ENCODE results near the gene NXPH1. TPM values are rescaled to one million over a fixed set of nuclear protein-coding genes. Genes with fewer than 3 reads are reported as not detected.

Gene NXPH1
- total RNA-seq, 1 experiment from 2014 or later, result not detected

DNA sequence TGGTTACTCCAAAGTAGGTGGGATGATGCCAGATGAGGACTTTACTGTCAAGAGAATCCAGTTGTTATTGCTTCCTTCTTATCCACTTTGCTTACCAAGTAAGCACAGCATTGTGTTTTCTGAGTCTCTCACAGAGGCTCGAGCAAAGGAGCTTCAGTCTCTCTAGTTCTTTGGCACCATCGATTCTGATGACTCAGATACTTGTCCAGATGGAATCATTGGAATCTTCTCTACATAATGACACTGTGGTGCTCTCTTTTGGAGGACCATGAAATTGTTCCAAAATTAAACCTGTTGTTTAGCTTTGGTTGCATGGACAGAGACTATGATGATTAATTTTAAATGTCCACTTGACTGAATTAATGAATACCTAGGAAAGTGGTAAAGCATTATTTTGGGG is 132.6 kb downstream of the NXPH1 start:
- H3K4me1 ChIP-seq (replicated peaks), result no peaks in the 10 kb centered on the region
- H3K9me3 ChIP-seq (replicated peaks), result no peaks in the 10 kb centered on the region
- no peak overlapping the region for H3K27ac ChIP-seq
- no peaks in the 10 kb centered on the region for H3K36me3 ChIP-seq
- no peak overlapping the region for H3K4me3 ChIP-seq
- DNase-seq (ENCODE audit: low read depth in 1 of 2, low spot score in 2 of 2), result no peak
- no peaks in the 10 kb centered on the region for H3K27me3 ChIP-seq (replicated peaks)

DNA sequence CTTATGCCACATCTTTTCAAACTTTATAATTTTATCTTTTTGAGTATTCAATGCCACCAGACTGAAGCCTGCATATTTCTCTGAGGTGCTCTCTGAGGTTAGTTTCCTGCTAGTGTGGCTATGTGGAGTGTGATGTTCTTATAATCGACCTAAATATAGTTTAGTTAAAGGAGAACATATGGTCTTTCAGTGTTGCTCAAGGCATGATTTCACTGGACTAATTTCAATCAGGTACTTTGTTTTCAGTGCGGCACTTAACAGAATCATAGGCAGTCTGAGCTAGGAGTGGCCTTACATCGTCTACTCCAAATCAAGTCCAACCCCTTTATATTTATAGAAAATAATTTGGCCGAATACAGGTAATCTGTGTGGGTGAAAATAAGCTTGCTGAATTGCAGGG is 134.2 kb downstream of the NXPH1 start:
- H3K4me1 ChIP-seq (replicated peaks), result no peaks in the 10 kb centered on the region
- no peak overlapping the region for H3K4me3 ChIP-seq
- no peak for DNase-seq (ENCODE audit: low read depth in 1 of 2, low spot score in 2 of 2)
- H3K27me3 ChIP-seq (replicated peaks), result no peaks in the 10 kb centered on the region
- H3K27ac ChIP-seq, result no peak overlapping the region
- no peaks in the 10 kb centered on the region for H3K9me3 ChIP-seq (replicated peaks)
- H3K36me3 ChIP-seq, result no peaks in the 10 kb centered on the region

GRCh38 chr7:8579661-8580194 is 146.3 kb downstream of the NXPH1 start:
- Histone ChIP-seq H3K36me3 (no peaks in the 10 kb centered on the region), H3K27ac (no peak overlapping the region), H3K4me1 (replicated peaks) (no peaks in the 10 kb centered on the region), H3K4me3 (no peak overlapping the region), H3K9me3 (replicated peaks) (no peaks in the 10 kb centered on the region), H3K27me3 (replicated peaks) (no peaks in the 10 kb centered on the region)
- DNase-seq (ENCODE audit: low read depth in 1 of 2, low spot score in 2 of 2), result no peak

GRCh38 chr7:8581842-8582241 is 148.4 kb downstream of the NXPH1 start:
- Histone ChIP-seq H3K27ac (no peak overlapping the region), H3K27me3 (replicated peaks) (no peaks in the 10 kb centered on the region), H3K36me3 (no peaks in the 10 kb centered on the region), H3K9me3 (replicated peaks) (no peaks in the 10 kb centered on the region), H3K4me3 (no peak overlapping the region), H3K4me1 (replicated peaks) (no peaks in the 10 kb centered on the region)
- DNase-seq (ENCODE audit: low read depth in 1 of 2, low spot score in 2 of 2), result no peak

GRCh38 chr7:8582728-8583127 is 149.3 kb downstream of the NXPH1 start:
- H3K27ac ChIP-seq, result no peak overlapping the region
- no peaks in the 10 kb centered on the region for H3K36me3 ChIP-seq
- H3K27me3 ChIP-seq (replicated peaks), result no peaks in the 10 kb centered on the region
- no peak for DNase-seq (ENCODE audit: low read depth in 1 of 2, low spot score in 2 of 2)
- H3K4me3 ChIP-seq, result no peak overlapping the region
- H3K9me3 ChIP-seq (replicated peaks), result no peaks in the 10 kb centered on the region
- no peaks in the 10 kb centered on the region for H3K4me1 ChIP-seq (replicated peaks)

GRCh38 chr7:8585591-8585990 is 152.2 kb downstream of the NXPH1 start:
- Histone ChIP-seq H3K27me3 (replicated peaks) (no peaks in the 10 kb centered on the region), H3K9me3 (replicated peaks) (no peaks in the 10 kb centered on the region; the same call in 1 of the 2 replicates), H3K4me1 (replicated peaks) (no peaks in the 10 kb centered on the region), H3K36me3 (no peaks in the 10 kb centered on the region), H3K4me3 (no peak overlapping the region), H3K27ac (no peak overlapping the region)
- DNase-seq (ENCODE audit: low read depth in 1 of 2, low spot score in 2 of 2), result no peak

DNA sequence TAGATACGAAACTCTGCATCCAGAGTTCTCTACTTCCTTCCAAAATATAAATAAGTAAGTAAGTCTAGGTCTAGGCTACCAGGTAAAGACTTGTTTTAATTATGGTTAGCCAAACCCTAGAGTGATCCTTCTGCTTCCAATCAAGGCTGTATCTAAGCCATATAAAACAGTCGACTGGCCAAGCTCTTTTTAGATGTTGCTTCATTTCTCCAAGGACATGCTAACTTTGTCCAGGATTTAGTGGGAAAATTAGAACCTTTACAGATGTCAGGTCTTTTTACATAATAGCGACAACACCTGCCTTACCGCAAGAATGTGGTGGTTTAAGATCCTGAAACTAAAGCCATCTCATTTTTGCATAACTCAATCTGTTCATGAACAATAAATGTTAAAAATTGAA is 156.8 kb downstream of the NXPH1 start:
- DNase-seq (ENCODE audit: low read depth in 1 of 2, low spot score in 2 of 2), result no peak
- Histone ChIP-seq H3K36me3 (no peaks in the 10 kb centered on the region), H3K4me1 (replicated peaks) (no peaks in the 10 kb centered on the region), H3K9me3 (replicated peaks) (no peaks in the 10 kb centered on the region; the same call in 1 of the 2 replicates), H3K27ac (no peak overlapping the region), H3K4me3 (no peak overlapping the region), H3K27me3 (replicated peaks) (no peaks in the 10 kb centered on the region)

GRCh38 chr7:8590791-8591190 is 157.4 kb downstream of the NXPH1 start:
- no peak overlapping the region for H3K27ac ChIP-seq
- no peaks in the 10 kb centered on the region for H3K4me1 ChIP-seq (replicated peaks)
- DNase-seq (ENCODE audit: low read depth in 1 of 2, low spot score in 2 of 2), result no peak
- H3K27me3 ChIP-seq (replicated peaks), result no peaks in the 10 kb centered on the region
- no peaks in the 10 kb centered on the region; the same call in 1 of the 2 replicates for H3K9me3 ChIP-seq (replicated peaks)
- H3K36me3 ChIP-seq, result no peaks in the 10 kb centered on the region
- no peak overlapping the region for H3K4me3 ChIP-seq

- H3K36me3 ChIP-seq, result no peaks in the 10 kb centered on the region
Measured at GRCh38 chr7:8591289-8591688, 157.9 kb downstream of the NXPH1 start.

GRCh38 chr7:8592167-8592566 is 158.8 kb downstream of the NXPH1 start:
- DNase-seq (ENCODE audit: low read depth in 1 of 2, low spot score in 2 of 2), result no peak
- no peak overlapping the region for H3K4me3 ChIP-seq
- no peaks in the 10 kb centered on the region for H3K27me3 ChIP-seq (replicated peaks)

More at GRCh38 chr7:8591289-8591688, 157.9 kb downstream of the NXPH1 start:
- no peak for DNase-seq (ENCODE audit: low read depth in 1 of 2, low spot score in 2 of 2)
- Histone ChIP-seq H3K27ac (no peak overlapping the region), H3K9me3 (replicated peaks) (no peaks in the 10 kb centered on the region; the same call in 1 of the 2 replicates), H3K27me3 (replicated peaks) (no peaks in the 10 kb centered on the region), H3K4me3 (no peak overlapping the region), H3K4me1 (replicated peaks) (no peaks in the 10 kb centered on the region)

DNA sequence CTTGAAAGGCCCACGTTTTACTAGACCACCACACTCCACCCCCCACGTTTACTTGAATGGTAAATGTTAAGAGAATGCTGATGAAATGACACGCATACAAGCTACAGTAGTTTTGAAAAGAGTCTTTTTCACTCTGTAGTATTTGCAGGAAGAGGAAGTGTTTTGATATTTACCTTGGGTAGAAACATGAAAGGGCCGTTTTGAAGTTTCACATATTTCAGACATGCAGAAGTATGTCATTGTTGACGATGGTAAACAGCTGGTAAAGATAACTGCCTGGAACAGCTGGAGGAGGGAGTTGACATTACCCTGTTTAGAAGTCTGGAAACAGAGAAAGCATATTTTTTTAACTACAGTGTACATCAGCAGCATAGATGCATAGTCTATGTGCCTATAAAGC is 160.7 kb downstream of the NXPH1 start:
- DNase-seq (ENCODE audit: low read depth in 1 of 2, low spot score in 2 of 2), result no peak
- Histone ChIP-seq H3K4me1 (replicated peaks) (no peaks in the 10 kb centered on the region), H3K27ac (no peak overlapping the region), H3K27me3 (replicated peaks) (no peaks in the 10 kb centered on the region), H3K36me3 (no peaks in the 10 kb centered on the region), H3K9me3 (replicated peaks) (no peaks in the 10 kb centered on the region; the same call in 1 of the 2 replicates), H3K4me3 (no peak overlapping the region)

More at GRCh38 chr7:8592167-8592566, 158.8 kb downstream of the NXPH1 start:
- Histone ChIP-seq H3K4me1 (replicated peaks) (no peaks in the 10 kb centered on the region), H3K27ac (no peak overlapping the region), H3K36me3 (no peaks in the 10 kb centered on the region), H3K9me3 (replicated peaks) (no peaks in the 10 kb centered on the region; the same call in 1 of the 2 replicates)

- no peaks in the 10 kb centered on the region for H3K27me3 ChIP-seq (replicated peaks)
- no peaks in the 10 kb centered on the region for H3K36me3 ChIP-seq
- H3K4me3 ChIP-seq, result no peak overlapping the region
- H3K27ac ChIP-seq, result no peak overlapping the region
- H3K4me1 ChIP-seq (replicated peaks), result no peaks in the 10 kb centered on the region
- H3K9me3 ChIP-seq (replicated peaks), result no peaks in the 10 kb centered on the region
- no peak for DNase-seq (ENCODE audit: low read depth in 1 of 2, low spot score in 2 of 2)
Measured at GRCh38 chr7:8597565-8597964, 164.2 kb downstream of the NXPH1 start.

- no peak for DNase-seq (ENCODE audit: low read depth in 1 of 2, low spot score in 2 of 2)
- H3K4me1 ChIP-seq (replicated peaks), result no peaks in the 10 kb centered on the region
- no peaks in the 10 kb centered on the region for H3K9me3 ChIP-seq (replicated peaks)
- H3K27me3 ChIP-seq (replicated peaks), result no peaks in the 10 kb centered on the region
- no peak overlapping the region for H3K4me3 ChIP-seq
- H3K36me3 ChIP-seq, result no peaks in the 10 kb centered on the region
- H3K27ac ChIP-seq, result no peak overlapping the region
Measured at GRCh38 chr7:8601121-8601520, 167.7 kb downstream of the NXPH1 start.

GRCh38 chr7:8605221-8605620 is 171.8 kb downstream of the NXPH1 start:
- Histone ChIP-seq H3K4me3 (no peak overlapping the region), H3K27me3 (replicated peaks) (no peaks in the 10 kb centered on the region), H3K27ac (no peak overlapping the region), H3K9me3 (replicated peaks) (no peaks in the 10 kb centered on the region), H3K4me1 (replicated peaks) (no peaks in the 10 kb centered on the region), H3K36me3 (no peaks in the 10 kb centered on the region)
- no peak for DNase-seq (ENCODE audit: low read depth in 1 of 2, low spot score in 2 of 2)

DNA sequence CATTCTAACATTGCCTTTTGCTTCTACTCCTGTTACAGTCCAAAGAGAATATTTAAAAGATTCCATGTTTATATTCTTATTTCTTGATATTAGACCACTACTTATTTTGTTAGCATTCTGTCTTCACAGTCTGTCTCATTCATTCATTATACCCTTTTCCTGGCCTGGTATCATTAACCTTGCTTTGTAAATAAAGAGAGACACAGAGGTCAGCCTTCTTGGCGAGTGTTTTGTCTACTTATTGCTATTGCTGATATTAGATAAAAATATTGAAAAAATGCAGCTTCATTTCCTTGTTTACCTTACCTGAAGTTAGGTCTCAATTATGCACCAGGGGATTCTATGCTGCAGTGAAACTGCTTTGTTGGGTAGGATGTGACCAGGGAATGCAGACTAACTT is 179.2 kb downstream of the NXPH1 start:
- no peaks in the 10 kb centered on the region for H3K36me3 ChIP-seq
- DNase-seq (ENCODE audit: low read depth in 1 of 2, low spot score in 2 of 2), result no peak
- H3K4me1 ChIP-seq (replicated peaks), result no peaks in the 10 kb centered on the region
- no peaks in the 10 kb centered on the region for H3K9me3 ChIP-seq (replicated peaks)
- no peak overlapping the region for H3K27ac ChIP-seq
- H3K4me3 ChIP-seq, result no peak overlapping the region
- H3K27me3 ChIP-seq (replicated peaks), result no peaks in the 10 kb centered on the region
